ENCODE results near the gene PTPRM.

The PTPRM gene

DNA sequence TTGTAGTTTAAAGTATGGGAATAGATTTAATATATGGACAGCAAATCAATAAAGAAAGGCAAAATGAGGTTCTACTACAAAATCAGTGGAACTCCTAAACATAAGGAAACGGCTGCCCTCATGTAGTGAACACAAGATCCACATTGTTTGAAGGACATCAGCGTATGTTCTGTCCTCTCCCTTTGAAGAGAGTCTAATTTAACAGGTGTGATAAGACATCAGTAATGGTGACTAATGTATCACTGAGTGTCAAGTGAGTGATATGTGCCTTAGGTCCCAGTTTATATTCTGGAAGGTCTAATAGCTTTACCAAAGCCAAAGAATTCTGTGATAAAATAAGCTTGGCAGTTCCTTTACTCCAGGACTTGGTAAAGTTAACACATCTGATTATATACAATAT lies 248.7 kb downstream of the PTPRM start:
- no peak overlapping the region for H3K27ac ChIP-seq (ENCODE audit: low read depth, low read length)
- no peak overlapping the region for H2AFZ ChIP-seq (ENCODE audit: low read depth, low read length, severe bottlenecking)
- H3K36me3 ChIP-seq (ENCODE audit: low read length), result no peaks in the 10 kb centered on the region
- no peaks in the 10 kb centered on the region for H4K20me1 ChIP-seq (ENCODE audit: low read depth, low read length)
- no peak overlapping the region for H3K4me3 ChIP-seq (ENCODE audit: insufficient read depth, low read length, poor library complexity, severe bottlenecking)
- no peaks in the 10 kb centered on the region for H3K9me2 ChIP-seq (replicated peaks; ENCODE audit: insufficient read depth, low read length)
- H3F3A ChIP-seq (ENCODE audit: insufficient read depth), result no peaks in the 10 kb centered on the region
- no peak overlapping the region for H3K9ac ChIP-seq (ENCODE audit: low read length)
- H3K9me3 ChIP-seq (ENCODE audit: insufficient read depth, low read length), result no peaks in the 10 kb centered on the region
- H3K79me2 ChIP-seq (ENCODE audit: insufficient read depth, low read length), result no peaks in the 10 kb centered on the region
- no peaks in the 10 kb centered on the region for H3K27me3 ChIP-seq (ENCODE audit: low read length)
- no peak overlapping the region for H3K4me2 ChIP-seq (ENCODE audit: low read depth, low read length, poor library complexity, severe bottlenecking)
- TF ChIP-seq, protein P1, sequence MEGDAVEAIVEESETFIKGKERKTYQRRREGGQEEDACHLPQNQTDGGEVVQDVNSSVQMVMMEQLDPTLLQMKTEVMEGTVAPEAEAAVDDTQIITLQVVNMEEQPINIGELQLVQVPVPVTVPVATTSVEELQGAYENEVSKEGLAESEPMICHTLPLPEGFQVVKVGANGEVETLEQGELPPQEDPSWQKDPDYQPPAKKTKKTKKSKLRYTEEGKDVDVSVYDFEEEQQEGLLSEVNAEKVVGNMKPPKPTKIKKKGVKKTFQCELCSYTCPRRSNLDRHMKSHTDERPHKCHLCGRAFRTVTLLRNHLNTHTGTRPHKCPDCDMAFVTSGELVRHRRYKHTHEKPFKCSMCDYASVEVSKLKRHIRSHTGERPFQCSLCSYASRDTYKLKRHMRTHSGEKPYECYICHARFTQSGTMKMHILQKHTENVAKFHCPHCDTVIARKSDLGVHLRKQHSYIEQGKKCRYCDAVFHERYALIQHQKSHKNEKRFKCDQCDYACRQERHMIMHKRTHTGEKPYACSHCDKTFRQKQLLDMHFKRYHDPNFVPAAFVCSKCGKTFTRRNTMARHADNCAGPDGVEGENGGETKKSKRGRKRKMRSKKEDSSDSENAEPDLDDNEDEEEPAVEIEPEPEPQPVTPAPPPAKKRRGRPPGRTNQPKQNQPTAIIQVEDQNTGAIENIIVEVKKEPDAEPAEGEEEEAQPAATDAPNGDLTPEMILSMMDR (IDR thresholded peaks at IDR 0.05; ENCODE audit: insufficient read depth, low read length, poor library complexity, severe bottlenecking), result no peak
- no peak for TF ChIP-seq EZH2phosphoT487 (conservative IDR thresholded peaks at IDR 0.05; ENCODE audit: low read length)

DNA sequence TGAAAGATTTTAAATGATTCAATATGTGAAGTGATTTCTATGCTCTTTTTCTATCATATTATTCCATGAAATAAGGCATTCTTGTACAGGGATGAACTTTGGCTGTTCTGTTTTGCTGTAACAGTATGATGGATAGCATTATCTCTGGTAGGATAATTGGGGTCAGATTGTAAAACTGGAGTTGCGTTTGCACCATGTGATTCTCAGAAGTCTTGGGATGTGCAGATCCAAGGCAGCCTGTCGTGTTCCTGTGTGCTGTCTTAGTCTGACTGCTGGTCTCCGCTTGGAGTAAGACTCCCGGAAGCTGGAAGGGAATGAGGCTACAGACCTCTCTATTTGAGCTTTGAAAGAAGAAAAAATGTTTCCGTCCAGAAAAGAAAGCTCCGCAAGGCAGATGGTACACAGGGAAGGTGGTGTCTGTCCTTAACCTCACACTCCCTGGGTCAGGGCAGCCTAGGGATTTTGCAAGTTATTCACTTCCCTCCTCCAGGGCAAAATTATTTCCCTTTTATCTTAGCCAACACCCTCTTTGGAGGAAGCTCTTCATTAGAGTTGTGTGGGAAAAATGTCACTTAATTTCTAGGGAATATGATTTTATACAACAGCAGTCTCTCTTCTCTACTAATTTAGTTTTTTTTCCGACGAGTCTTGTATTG lies 250.6 kb downstream of the PTPRM start:
- no peak for TF ChIP-seq EZH2phosphoT487 (conservative IDR thresholded peaks at IDR 0.05; ENCODE audit: low read length)
- TF ChIP-seq, protein P1 (IDR thresholded peaks at IDR 0.05; ENCODE audit: insufficient read depth, low read length, poor library complexity, severe bottlenecking), result no peak

DNA sequence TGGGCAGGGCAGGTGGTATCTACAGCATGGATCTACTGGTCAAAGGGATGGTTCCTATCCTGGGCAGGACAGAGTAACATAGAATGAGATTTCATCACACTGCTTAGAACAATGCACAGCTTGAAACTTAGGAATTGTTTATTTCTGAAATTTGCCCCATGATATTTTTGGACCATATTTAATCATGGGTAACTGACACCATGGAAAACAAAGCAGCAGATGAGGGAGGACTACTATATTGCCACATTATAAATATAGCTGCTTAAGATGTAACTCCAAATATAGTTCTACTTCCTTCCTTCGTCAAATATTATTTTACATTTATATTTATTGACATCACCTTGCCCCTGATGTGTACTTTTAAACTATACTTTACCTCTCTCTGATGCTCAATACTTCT lies 254.7 kb downstream of the PTPRM start:
- no peak overlapping the region for H2AFZ ChIP-seq (ENCODE audit: low read depth, low read length, severe bottlenecking)

More for the DNA sequence above, 250.6 kb downstream of the PTPRM start:
- H3K4me2 ChIP-seq (ENCODE audit: low read depth, low read length, poor library complexity, severe bottlenecking), result no peak overlapping the region
- no peaks in the 10 kb centered on the region for H3F3A ChIP-seq (ENCODE audit: insufficient read depth)
- no peak overlapping the region for H3K9ac ChIP-seq (ENCODE audit: low read length)
- H3K27ac ChIP-seq (ENCODE audit: low read depth, low read length), result no peak overlapping the region
- no peaks in the 10 kb centered on the region for H3K9me3 ChIP-seq (ENCODE audit: insufficient read depth, low read length)
- no peaks in the 10 kb centered on the region for H3K27me3 ChIP-seq (ENCODE audit: low read length)
- H3K9me2 ChIP-seq (replicated peaks; ENCODE audit: insufficient read depth, low read length), result no peaks in the 10 kb centered on the region
- no peaks in the 10 kb centered on the region for H3K79me2 ChIP-seq (ENCODE audit: insufficient read depth, low read length)
- H3K4me3 ChIP-seq (ENCODE audit: insufficient read depth, low read length, poor library complexity, severe bottlenecking), result no peak overlapping the region
- H4K20me1 ChIP-seq (ENCODE audit: low read depth, low read length), result no peaks in the 10 kb centered on the region
- H2AFZ ChIP-seq (ENCODE audit: low read depth, low read length, severe bottlenecking), result no peak overlapping the region
- no peaks in the 10 kb centered on the region for H3K36me3 ChIP-seq (ENCODE audit: low read length)

More for the DNA sequence above, 254.7 kb downstream of the PTPRM start:
- H3K9me3 ChIP-seq (ENCODE audit: insufficient read depth, low read length), result no peaks in the 10 kb centered on the region
- no peak overlapping the region for H3K4me3 ChIP-seq (ENCODE audit: insufficient read depth, low read length, poor library complexity, severe bottlenecking)
- no peaks in the 10 kb centered on the region for H3K36me3 ChIP-seq (ENCODE audit: low read length)
- H3K4me2 ChIP-seq (ENCODE audit: low read depth, low read length, poor library complexity, severe bottlenecking), result no peak overlapping the region
- no peaks in the 10 kb centered on the region for H3K79me2 ChIP-seq (ENCODE audit: insufficient read depth, low read length)
- no peak overlapping the region for H3K9ac ChIP-seq (ENCODE audit: low read length)
- no peaks in the 10 kb centered on the region for H3K9me2 ChIP-seq (replicated peaks; ENCODE audit: insufficient read depth, low read length)
- no peaks in the 10 kb centered on the region for H3K27me3 ChIP-seq (ENCODE audit: low read length)
- H4K20me1 ChIP-seq (ENCODE audit: low read depth, low read length), result no peaks in the 10 kb centered on the region
- TF ChIP-seq EZH2phosphoT487 (conservative IDR thresholded peaks at IDR 0.05; ENCODE audit: low read length), result no peak
- TF ChIP-seq, protein P1 (IDR thresholded peaks at IDR 0.05; ENCODE audit: insufficient read depth, low read length, poor library complexity, severe bottlenecking), result no peak
- H3F3A ChIP-seq (ENCODE audit: insufficient read depth), result no peaks in the 10 kb centered on the region
- no peak overlapping the region for H3K27ac ChIP-seq (ENCODE audit: low read depth, low read length)

All from SU-DHL-6 (cell line).